GM12878 (cell line): ENCODE results near the gene AMPD3. TPM values are rescaled to one million over a fixed set of nuclear protein-coding genes. Genes with fewer than 3 reads are reported as not detected.

Experiments
- ATAC-seq: fragments of 200-7000 bp; cut with Tn5 transposase; 3 replicates; pipeline ENCODE4 v1.9.1; 2020; ENCODE audit warnings: mild to moderate bottlenecking, moderate library complexity
- BruUV-seq: library from RNA; stranded (reverse); fragments of 400-500 nt; replicated peaks from 2 replicates; lab custom pipeline; 2021; lab: Mats Ljungman, UMichigan
- CTCF ChIA-PET: fragments of 300-600 bp; sonication (Branson Sonifier 250); formaldehyde crosslinking; extraction: SDS; loops from one replicate; lab custom pipeline; 2021; ENCODE audit warnings: inconsistent platforms; lab: Yijun Ruan, JAX
- POLR2A ChIA-PET: fragments of 350-600 bp; formaldehyde crosslinking; extraction: SDS; loops from one replicate; lab custom pipeline; 2021; ENCODE audit warnings: inconsistent platforms; lab: Charles Lee
- RAD21 ChIA-PET: fragments of 300-600 bp; sonication (Branson Sonifier 250); formaldehyde crosslinking; loops from one replicate; lab custom pipeline; 2023; ENCODE audit warnings: antibody characterized with exemption; ENCODE audit not compliant: unreplicated experiment; lab: Charles Lee
- SMC1A ChIA-PET: fragments of 300-600 bp; sonication (Branson Sonifier 250); formaldehyde crosslinking; loops from one replicate; lab custom pipeline; 2023; ENCODE audit not compliant: unreplicated experiment, uncharacterized antibody; lab: Charles Lee
- DNase-seq: peaks from one replicate; pipeline ENCODE4 v3.0.0-alpha.2; 2011; ENCODE audit warnings: low read depth, low spot score
- FAIRE-seq: peaks from 3 replicates; lab custom pipeline; 2011; peaks lifted over from hg19 to GRCh38; lab: Jason Lieb, UNC
- H2AFZ ChIP-seq: 2 replicates; pipeline ENCODE4 v1.6.0; 2011; ENCODE audit warnings: low read depth, low read length, control low read depth; ENCODE audit not compliant: control insufficient read depth
- H3K27ac ChIP-seq: 2 replicates; pipeline ENCODE4 v1.5.1; 2011; ENCODE audit warnings: control low read depth; ENCODE audit not compliant: control insufficient read depth, insufficient read depth
- H3K27me3 ChIP-seq, 2 experiments: replicated peaks in 1 of 2; 2 replicates each; pipeline versions ENCODE4 v1.6.0 to v1.6.1; 2011; ENCODE audit warnings: low read length in 1 of 2; ENCODE audit not compliant: control insufficient read depth in 2 of 2, insufficient read depth in 2 of 2
- H3K36me3 ChIP-seq, 2 experiments: 2 replicates each; pipeline ENCODE4 v1.5.1; 2011; ENCODE audit warnings: low read length in 1 of 2; ENCODE audit not compliant: control insufficient read depth in 2 of 2, insufficient read depth in 2 of 2
- H3K4me1 ChIP-seq: 2 replicates; pipeline ENCODE4 v1.6.1; 2011; ENCODE audit warnings: mild to moderate bottlenecking, low read length, moderate library complexity, mixed read lengths; ENCODE audit not compliant: control insufficient read depth, insufficient read depth
- H3K4me2 ChIP-seq: 2 replicates; pipeline ENCODE4 v1.6.0; 2011; ENCODE audit warnings: control low read depth; ENCODE audit not compliant: control insufficient read depth, insufficient read depth
- H3K4me3 ChIP-seq: fragments of 200-600 bp; sonication (generic); 2 replicates; pipeline ENCODE4 v1.5.1; 2016
- H3K79me2 ChIP-seq: 2 replicates; pipeline ENCODE4 v1.6.0; 2011; ENCODE audit warnings: low read length; ENCODE audit not compliant: control insufficient read depth, insufficient read depth
- H3K9ac ChIP-seq: 2 replicates; pipeline ENCODE4 v1.8.0; 2011; ENCODE audit warnings: low read length, control low read depth, mixed read lengths; ENCODE audit not compliant: control insufficient read depth, insufficient read depth
- H3K9me3 ChIP-seq: replicated peaks from 3 replicates; pipeline ENCODE4 v1.5.1; 2011; ENCODE audit warnings: mild to moderate bottlenecking, low read length; ENCODE audit not compliant: control insufficient read depth, insufficient read depth
- H4K20me1 ChIP-seq: 2 replicates; pipeline ENCODE4 v1.6.0; 2011; ENCODE audit not compliant: control insufficient read depth, insufficient read depth
- CHD4 ChIP-seq: fragments of 200-600 bp; sonication (generic); IDR thresholded peaks from 2 replicates; pipeline ENCODE4 v1.6.1; 2016; ENCODE audit warnings: mild to moderate bottlenecking
- EED ChIP-seq: sonication (generic); IDR thresholded peaks from 2 replicates; pipeline ENCODE4 v1.6.1; 2016; ENCODE audit warnings: antibody characterized with exemption, low read depth
- EP300 ChIP-seq, 2 experiments: fragments of 150-350 bp in 1 of 2; IDR thresholded peaks; 2 replicates each; pipeline ENCODE4 v1.6.1; 2011 to 2012; ENCODE audit warnings: low read depth in 2 of 2, low read length in 2 of 2, borderline replicate concordance in 1 of 2, improper control_type of control experiment in 1 of 2, inconsistent platforms in 1 of 2; ENCODE audit not compliant: control insufficient read depth in 1 of 2
- FOXM1 ChIP-seq: IDR thresholded peaks from 2 replicates; pipeline ENCODE4 v1.6.1; 2012; ENCODE audit warnings: low read depth, mild to moderate bottlenecking, inconsistent platforms, low read length, moderate library complexity
- MEF2B ChIP-seq: fragments of 450-650 bp; IDR thresholded peaks from 2 replicates; pipeline ENCODE4 v1.6.1; 2018; ENCODE audit warnings: mild to moderate bottlenecking, moderate library complexity; ENCODE audit not compliant: partially characterized antibody, poor library complexity, severe bottlenecking
- MXI1 ChIP-seq: fragments of 150-350 bp; IDR thresholded peaks from 2 replicates; pipeline ENCODE4 v1.6.1; 2011; ENCODE audit warnings: low read depth, mild to moderate bottlenecking, inconsistent platforms, low read length, improper control_type of control experiment
- NR2C1 ChIP-seq: fragments of 450-650 bp; IDR thresholded peaks from 2 replicates; pipeline ENCODE4 v1.6.1; 2017; ENCODE audit warnings: antibody characterized with exemption, mild to moderate bottlenecking, moderate library complexity
- PML ChIP-seq: IDR thresholded peaks from 2 replicates; pipeline ENCODE4 v1.6.1; 2012; ENCODE audit warnings: low read length, inconsistent platforms
- RCOR1 ChIP-seq: conservative IDR thresholded peaks from 2 replicates; pipeline ENCODE4 v1.6.1; 2012; ENCODE audit warnings: low read depth, low read length, improper control_type of control experiment
- RUNX3 ChIP-seq: IDR thresholded peaks from 2 replicates; pipeline ENCODE4 v1.6.1; 2012; ENCODE audit warnings: low read length, inconsistent platforms
- TCF12 ChIP-seq: IDR thresholded peaks from 2 replicates; pipeline ENCODE4 v1.6.1; 2011; ENCODE audit warnings: low read depth, mild to moderate bottlenecking, low read length
- WGBS: methylation state at CpG from one replicate; pipeline ENCODE4 v1.1.6; 2016; ENCODE audit warnings: low lambda C conversion rate; ENCODE audit not compliant: insufficient replicate concordance, insufficient coverage; ENCODE audit errors: missing lambda C conversion rate; 5-methylcytosine and 5-hydroxymethylcytosine counted together
- in situ Hi-C: fragments of 300-500 bp; cut with MboI; formaldehyde crosslinking; loops from 9 replicates; pipeline ENCODE4 v1.14.3; 2018; ENCODE audit warnings: mixed read lengths
- intact Hi-C: fragments of 100-400 bp; cut with micrococcal nuclease; formaldehyde crosslinking; loops from one replicate; pipeline ENCODE4 v1.14.2; 2022; ENCODE audit not compliant: unreplicated experiment
- polyA plus RNA-seq, 11 experiments: library from polyadenylated mRNA; depleted of rRNA in 4 of 11; unstranded in 6 of 11; stranded (reverse) in 5 of 11; fragments of >200 nt; fragmentation: Nextera tagmentation in 4 of 11; fragmentation: Illumina TruSeq in 1 of 11; extraction: Ambion mirVana in 4 of 11; extraction: Trizol in 1 of 11; gene quantifications; 1 replicate in 1 of 11; 2 replicates in 10 of 11; pipeline versions ENCODE4 v1.2.1 to v1.2.3, GENCODE V29; 2011 to 2016; ENCODE audit warnings: inconsistent platforms in 2 of 11, missing spikeins in 2 of 11, low read depth in 1 of 11
- total RNA-seq, 4 experiments: library from RNA; depleted of rRNA in 3 of 4; stranded (reverse); fragments of >200 nt in 3 of 4; fragmentation: Illumina TruSeq in 1 of 4; extraction: Trizol in 1 of 4; gene quantifications; 2 replicates each; pipeline versions ENCODE4 v1.2.1 to v1.2.3, GENCODE V29; 2013 to 2021
- TF ChIP-seq, protein P1 (sequence below): IDR thresholded peaks from 2 replicates; pipeline ENCODE4 v1.6.1; 2011; ENCODE audit warnings: borderline replicate concordance, low read depth, mild to moderate bottlenecking, moderate library complexity, low read length; ENCODE audit not compliant: insufficient read depth, poor library complexity, severe bottlenecking
- TF ChIP-seq, protein P2 (sequence below): fragments of 150-350 bp; IDR thresholded peaks from 2 replicates; pipeline ENCODE4 v1.6.1; 2014; ENCODE audit warnings: mild to moderate bottlenecking, low read depth, low read length

The AMPD3 gene
- total and polyA plus RNA-seq, 10 of the 15 experiments (the other 5 are each of a cell fraction or from before 2014, with no cell fraction given) = 5.6 to 28.6 (median 15.9) TPM

DNA sequence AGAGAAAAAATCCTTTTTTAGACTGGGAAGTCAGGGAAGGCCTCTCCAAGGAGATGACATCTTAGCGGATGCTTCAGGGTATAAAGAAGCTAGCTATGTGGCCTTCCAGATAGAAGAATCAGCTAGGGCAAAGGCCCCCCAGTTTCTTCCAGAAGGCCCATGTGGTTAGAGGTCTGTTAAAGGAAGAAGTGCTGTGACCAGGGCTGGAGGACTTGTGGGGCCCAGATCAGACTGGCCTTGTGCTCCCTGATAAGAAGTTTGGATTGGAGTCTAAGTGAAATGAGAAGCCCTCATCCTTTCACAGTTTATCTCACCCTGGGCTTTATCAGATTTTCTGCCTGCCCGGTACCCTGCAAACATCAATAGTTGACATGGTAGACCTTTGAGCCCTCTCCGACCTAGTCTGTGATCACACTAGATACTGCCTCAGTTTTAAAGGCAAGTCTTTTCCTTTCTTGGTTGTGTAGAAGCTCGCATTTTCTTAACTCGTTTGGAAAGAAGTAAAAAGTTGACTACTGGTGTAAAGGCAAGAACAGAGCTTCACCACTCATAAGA, 7.8 kb downstream of the AMPD3 start:
- peaks cover 4% of the 10 kb centered on the region; the same call in 1 of the 2 replicates for H4K20me1 ChIP-seq
- CTCF ChIA-PET = interaction anchor here (0.7 to 1.6 kb wide), 3 partner anchors 21 to 78 kb away, joined by 3 to 4 read pairs (median 4); partner anchors contain the start of gene RNF141
- no peak for ATAC-seq
- FAIRE-seq = no peak
- H3K36me3 ChIP-seq = no peaks in the 10 kb centered on the region; a peak in 2 of 4 replicates
- intact Hi-C loops = no loop called here
- POLR2A ChIA-PET = interaction anchor here (1.1 kb wide), 1 partner anchor 11 kb away, joined by 3 read pairs; no protein-coding TSS in a partner anchor
- 90% methylated on average over 5 of the region's 5 CpGs for WGBS
- H3K4me3 ChIP-seq = no peak overlapping the region
- no peak for TF ChIP-seq PML
- TF ChIP-seq MEF2B = no peak
- no peak for TF ChIP-seq EED
- TF ChIP-seq MXI1 = no peak
- TF ChIP-seq FOXM1 = no peak
- TF ChIP-seq RUNX3 = no peak
- H3K9me3 ChIP-seq = no peaks in the 10 kb centered on the region
- SMC1A ChIA-PET = interaction anchor here (0.6 to 5.1 kb wide), 2 partner anchors 27 to 331 kb away, joined by 3 to 42 read pairs; no protein-coding TSS in a partner anchor
- BruUV-seq = no TSS peak
- H3K4me1 ChIP-seq = peaks cover 24% of the 10 kb centered on the region
- H3K79me2 ChIP-seq = peaks cover 20% of the 10 kb centered on the region
- no peak overlapping the region for H3K4me2 ChIP-seq
- no peak for DNase-seq
- no peak overlapping the region for H2AFZ ChIP-seq
- H3K27ac ChIP-seq = no peak overlapping the region
- in situ Hi-C loops = no loop called here
- no peaks in the 10 kb centered on the region for H3K27me3 ChIP-seq
- no peak overlapping the region for H3K9ac ChIP-seq
- RAD21 ChIA-PET = no interaction called here

DNA sequence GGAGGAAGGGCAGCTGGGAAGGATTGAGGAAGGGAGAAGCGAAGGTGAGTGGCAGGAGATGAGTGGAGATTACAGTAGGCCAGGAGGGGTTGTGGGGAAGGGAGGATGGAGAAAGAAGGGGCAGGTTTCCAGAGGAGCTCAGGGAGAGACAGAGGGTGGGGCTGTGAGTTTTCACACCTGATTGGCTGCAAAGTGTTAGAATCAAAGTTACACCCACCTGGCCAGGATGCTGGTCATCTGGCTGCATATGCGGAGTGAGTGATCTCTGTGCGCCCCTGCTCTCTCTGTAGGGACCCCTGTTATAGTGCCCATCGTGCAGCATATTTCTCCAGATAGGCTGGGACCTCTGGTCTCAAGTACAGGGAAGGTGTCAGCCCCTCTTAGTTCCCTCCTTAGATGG, 18.3 kb downstream of the AMPD3 start:
- Histone ChIP-seq H3K4me3 (no peak overlapping the region), H2AFZ (no peak overlapping the region), H3K4me2 (no peak overlapping the region), H3K27me3 (no peaks in the 10 kb centered on the region; a peak in 1 of 4 replicates), H3K9ac (no peak overlapping the region), H3K36me3 (peaks cover 0 to 2% of the 10 kb centered on the region in 2 experiments; a peak in 1 of 4 replicates), H3K27ac (no peak overlapping the region), H4K20me1 (no peaks in the 10 kb centered on the region; the same call in 1 of the 2 replicates), H3K79me2 (no peaks in the 10 kb centered on the region), H3K4me1 (no peaks in the 10 kb centered on the region), H3K9me3 (no peaks in the 10 kb centered on the region)
- BruUV-seq = no TSS peak
- ChIA-PET SMC1A (interaction anchor here (0.7 to 1.1 kb wide), 3 partner anchors 12 to 35 kb away, joined by 3 to 4 read pairs (median 4); no protein-coding TSS in a partner anchor), CTCF (interaction anchor here (1.3 to 1.5 kb wide), 3 partner anchors 15 to 60 kb away, joined by 3 read pairs; no protein-coding TSS in a partner anchor), POLR2A (no interaction called here), RAD21 (no interaction called here)
- DNase-seq (no peak), FAIRE-seq (no peak), ATAC-seq (no peak)
- intact Hi-C loops = no loop called here
- 71% methylated on average over 4 of the region's 4 CpGs for WGBS
- in situ Hi-C loops = no loop called here
- TF ChIP-seq NR2C1 = no peak
- no peak for TF ChIP-seq TCF12
- no peak for TF ChIP-seq CHD4
- TF ChIP-seq EP300 (IDR thresholded peaks at IDR 0.05; ENCODE audit: borderline replicate concordance in 1 of 2, control insufficient read depth in 1 of 2, low read depth in 2 of 2, low read length in 2 of 2) = no peak
- TF ChIP-seq, protein P1, sequence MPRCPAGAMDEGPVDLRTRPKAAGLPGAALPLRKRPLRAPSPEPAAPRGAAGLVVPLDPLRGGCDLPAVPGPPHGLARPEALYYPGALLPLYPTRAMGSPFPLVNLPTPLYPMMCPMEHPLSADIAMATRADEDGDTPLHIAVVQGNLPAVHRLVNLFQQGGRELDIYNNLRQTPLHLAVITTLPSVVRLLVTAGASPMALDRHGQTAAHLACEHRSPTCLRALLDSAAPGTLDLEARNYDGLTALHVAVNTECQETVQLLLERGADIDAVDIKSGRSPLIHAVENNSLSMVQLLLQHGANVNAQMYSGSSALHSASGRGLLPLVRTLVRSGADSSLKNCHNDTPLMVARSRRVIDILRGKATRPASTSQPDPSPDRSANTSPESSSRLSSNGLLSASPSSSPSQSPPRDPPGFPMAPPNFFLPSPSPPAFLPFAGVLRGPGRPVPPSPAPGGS = no peak
- TF ChIP-seq, protein P2, sequence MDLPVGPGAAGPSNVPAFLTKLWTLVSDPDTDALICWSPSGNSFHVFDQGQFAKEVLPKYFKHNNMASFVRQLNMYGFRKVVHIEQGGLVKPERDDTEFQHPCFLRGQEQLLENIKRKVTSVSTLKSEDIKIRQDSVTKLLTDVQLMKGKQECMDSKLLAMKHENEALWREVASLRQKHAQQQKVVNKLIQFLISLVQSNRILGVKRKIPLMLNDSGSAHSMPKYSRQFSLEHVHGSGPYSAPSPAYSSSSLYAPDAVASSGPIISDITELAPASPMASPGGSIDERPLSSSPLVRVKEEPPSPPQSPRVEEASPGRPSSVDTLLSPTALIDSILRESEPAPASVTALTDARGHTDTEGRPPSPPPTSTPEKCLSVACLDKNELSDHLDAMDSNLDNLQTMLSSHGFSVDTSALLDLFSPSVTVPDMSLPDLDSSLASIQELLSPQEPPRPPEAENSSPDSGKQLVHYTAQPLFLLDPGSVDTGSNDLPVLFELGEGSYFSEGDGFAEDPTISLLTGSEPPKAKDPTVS = no peak
- no peak for TF ChIP-seq RCOR1
